NB4 (cell line): ENCODE measurements around the gene DUS3L.

Experiments
- CTCF ChIP-seq: IDR thresholded peaks from one replicate; pipeline ENCODE4 v1.5.1; 2012; ENCODE audit warnings: low read depth, low read length
- POLR2A ChIP-seq: IDR thresholded peaks from 2 replicates; pipeline ENCODE4 v1.6.1; 2011; ENCODE audit warnings: mild to moderate bottlenecking; ENCODE audit not compliant: insufficient read length; ENCODE audit errors: extremely low read depth

GRCh38 chr19:5804516-5805461, 13.8 kb upstream of the DUS3L start, which contains the start of gene NRTN:
- TF ChIP-seq CTCF (no peak), POLR2A (no peak)
